C4-2B (cell line): Measurements from ENCODE around the gene ZNF837.

Source experiments
- CTCF ChIP-seq: fragments of 450-650 bp; conservative IDR thresholded peaks from 2 replicates; pipeline ENCODE4 v1.5.1; 2017; ENCODE audit warnings: mild to moderate bottlenecking
- ZFX ChIP-seq: fragments of 450-650 bp; IDR thresholded peaks from 2 replicates; pipeline ENCODE4 v1.6.1; 2017

- no peak for TF ChIP-seq CTCF
- TF ChIP-seq ZFX = no peak
These were observed 46.1 kb downstream of the ZNF837 start for GRCh38 chr19:58334691-58335249.
